Kidney (tissue), 14 donors: ENCODE results near the gene RWDD4. TPM values are rescaled to one million over a fixed set of nuclear protein-coding genes. Genes with fewer than 3 reads are reported as not detected.

ENCODE experiments used
- DNase-seq, 5 donors: peaks; one replicate each; pipeline ENCODE4 v3.0.0-alpha.2; 2013 to 2020
- FAIRE-seq: peaks from 2 replicates; lab custom pipeline; 2012; peaks lifted over from hg19 to GRCh38; lab: Jason Lieb, UNC
- H3K27ac ChIP-seq, 2 donors: one replicate each; pipeline ENCODE4 v1.7.0; 2013; ENCODE audit warnings: low read depth in 2 of 2, low read length in 2 of 2, inconsistent platforms in 1 of 2
- H3K27me3 ChIP-seq: one replicate; pipeline ENCODE4 v1.7.1; 2013; ENCODE audit warnings: low read length, inconsistent platforms; ENCODE audit not compliant: control insufficient read depth, insufficient read depth
- H3K36me3 ChIP-seq, 3 donors: one replicate each; pipeline versions ENCODE4 v1.7.0 to v1.7.1; 2013; ENCODE audit warnings: low read length in 3 of 3, control low read depth in 1 of 3, inconsistent platforms in 1 of 3; ENCODE audit not compliant: insufficient read depth in 3 of 3, control insufficient read depth in 2 of 3
- H3K4me1 ChIP-seq, 3 donors: one replicate each; pipeline versions ENCODE4 v1.7.0 to v1.7.1; 2013; ENCODE audit warnings: low read length in 3 of 3, inconsistent platforms in 1 of 3, low read depth in 1 of 3; ENCODE audit not compliant: control insufficient read depth in 2 of 3, insufficient read depth in 2 of 3
- H3K4me3 ChIP-seq, 3 donors: one replicate each; pipeline versions ENCODE4 v1.7.0 to v1.8.1; 2013; ENCODE audit warnings: low read length in 3 of 3, control low read depth in 1 of 3, inconsistent platforms in 1 of 3
- H3K9ac ChIP-seq, 3 donors: one replicate each; pipeline versions ENCODE4 v1.7.0 to v1.7.1; 2013; ENCODE audit warnings: low read length in 3 of 3, control low read depth in 1 of 3, inconsistent platforms in 1 of 3
- H3K9me3 ChIP-seq, 3 donors: one replicate each; pipeline versions ENCODE4 v1.7.0 to v1.7.1; 2013; ENCODE audit warnings: low read length in 3 of 3, control low read depth in 1 of 3, inconsistent platforms in 1 of 3; ENCODE audit not compliant: control insufficient read depth in 2 of 3, insufficient read depth in 1 of 3
- CTCF ChIP-seq: IDR thresholded peaks from 3 replicates; pipeline ENCODE4 v1.5.1; 2012; ENCODE audit warnings: mild to moderate bottlenecking, moderate library complexity, borderline replicate concordance; ENCODE audit not compliant: insufficient read depth; ENCODE audit errors: extremely low read depth
- intact Hi-C: fragments of 100-400 bp; cut with DNase I; formaldehyde crosslinking; loops from one replicate; pipeline ENCODE4 v1.11.1; 2022
- polyA plus RNA-seq: library from polyadenylated mRNA; stranded (reverse); fragments of 350-450 nt; fragmentation: Illumina TruSeq; extraction: RNeasy Lipid Tissue Mini Kit (QIAGEN cat#74804); gene quantifications from one replicate; pipeline ENCODE4 v1.2.3, GENCODE V29; 2014; ENCODE audit warnings: low read depth, low replicate concordance; ENCODE audit not compliant: insufficient read depth
- total RNA-seq: library from RNA; stranded (reverse); fragmentation: NEBNext Ultra II Directional; extraction: Animal tissue kit (Norgen Biotek cat#: 25700); gene quantifications from one replicate; pipeline ENCODE4 v1.2.1, GENCODE V29; 2021
- donor health status: control.
- donor health status: control.
- donor health status: control.
- donor health status: control.
- donor health status: control.
- donor health status: DM: yes; HTN: yes; CAD: no.
- donor health status: Normal renal cell carcinoma (clear cell type).

Gene RWDD4
- total and polyA plus RNA-seq, 2 donors from 2014 or later = 17.7 to 19.1 TPM

GRCh38 chr4:183636503-183636902, 22.5 kb downstream of the RWDD4 start:
- Histone ChIP-seq H3K4me1 (peaks cover 0 to 2% (median 0%) of the 10 kb centered on the region in 3 donors), H3K9me3 (no peaks in the 10 kb centered on the region), H3K27ac (no peak overlapping the region), H3K4me3 (no peak overlapping the region), H3K27me3 (no peaks in the 10 kb centered on the region), H3K36me3 (peaks cover 0 to 2% (median 0%) of the 10 kb centered on the region in 3 donors), H3K9ac (no peak overlapping the region)
- intact Hi-C loops = no loop called here
- TF ChIP-seq CTCF = no peak
- FAIRE-seq (no peak), DNase-seq (peak in 1 of 5 donors; percentile 42)

- Histone ChIP-seq H3K4me3 (peak overlapping the region in 1 of 3 donors; percentile 30), H3K36me3 (no peaks in the 10 kb centered on the region), H3K9me3 (no peaks in the 10 kb centered on the region), H3K27me3 (no peaks in the 10 kb centered on the region), H3K9ac (peak overlapping the region in 1 of 3 donors; percentile 33), H3K4me1 (peaks cover 0 to 2% (median 0%) of the 10 kb centered on the region in 3 donors), H3K27ac (no peak overlapping the region)
- FAIRE-seq (no peak), DNase-seq (peak in 1 of 5 donors; percentile 52)
- intact Hi-C loops = no loop called here
- no peak for TF ChIP-seq CTCF
Measured at GRCh38 chr4:183635741-183636140, 23.2 kb downstream of the RWDD4 start.

GRCh38 chr4:183635321-183635720, 23.7 kb downstream of the RWDD4 start:
- TF ChIP-seq CTCF = no peak
- no peak for FAIRE-seq
- Histone ChIP-seq H3K4me3 (peak overlapping the region in 2 of 3 donors; percentile 26 to 30), H3K4me1 (peaks cover 0 to 2% (median 0%) of the 10 kb centered on the region in 3 donors), H3K36me3 (no peaks in the 10 kb centered on the region), H3K27me3 (no peaks in the 10 kb centered on the region), H3K9me3 (no peaks in the 10 kb centered on the region), H3K9ac (peak overlapping the region in 1 of 3 donors; percentile 33), H3K27ac (no peak overlapping the region)
- peak in 3 of 5 donors; percentile 30 to 79 (median 62) for DNase-seq
- intact Hi-C loops = no loop called here
